WERI-Rb-1 (cell line): Measurements from ENCODE around the gene FBXO17.

Experiments used
- DNase-seq: peaks from one replicate; pipeline ENCODE4 v3.0.0-alpha.2; 2020
- H3K27ac ChIP-seq: fragments of 250-450 bp; sonication (Bioruptor Pico); 2 replicates; pipeline ENCODE4 v1.5.1; 2020; ENCODE audit warnings: mild to moderate bottlenecking, moderate library complexity
- H3K27me3 ChIP-seq: fragments of 250-450 bp; sonication (Bioruptor Pico); 2 replicates; pipeline ENCODE4 v1.5.1; 2021; ENCODE audit warnings: mild to moderate bottlenecking, low read depth, moderate library complexity; ENCODE audit not compliant: insufficient read depth, severe bottlenecking
- H3K36me3 ChIP-seq: fragments of 250-450 bp; sonication (Bioruptor Pico); 2 replicates; pipeline ENCODE4 v1.5.1; 2020; ENCODE audit warnings: mild to moderate bottlenecking, moderate library complexity
- H3K4me3 ChIP-seq: 2 replicates; pipeline ENCODE4 v1.5.1; 2011; ENCODE audit warnings: low read depth, mild to moderate bottlenecking, control low read depth, low read length
- H3K9me3 ChIP-seq: fragments of 250-450 bp; sonication (Bioruptor Pico); 2 replicates; pipeline ENCODE4 v1.5.1; 2021; ENCODE audit warnings: mild to moderate bottlenecking, moderate library complexity; ENCODE audit not compliant: severe bottlenecking
- TF ChIP-seq, protein P1 (sequence below): IDR thresholded peaks from 2 replicates; pipeline ENCODE4 v1.5.1; 2011; ENCODE audit warnings: low read depth, mild to moderate bottlenecking, control low read depth, inconsistent platforms, low read length

The FBXO17 gene

DNA sequence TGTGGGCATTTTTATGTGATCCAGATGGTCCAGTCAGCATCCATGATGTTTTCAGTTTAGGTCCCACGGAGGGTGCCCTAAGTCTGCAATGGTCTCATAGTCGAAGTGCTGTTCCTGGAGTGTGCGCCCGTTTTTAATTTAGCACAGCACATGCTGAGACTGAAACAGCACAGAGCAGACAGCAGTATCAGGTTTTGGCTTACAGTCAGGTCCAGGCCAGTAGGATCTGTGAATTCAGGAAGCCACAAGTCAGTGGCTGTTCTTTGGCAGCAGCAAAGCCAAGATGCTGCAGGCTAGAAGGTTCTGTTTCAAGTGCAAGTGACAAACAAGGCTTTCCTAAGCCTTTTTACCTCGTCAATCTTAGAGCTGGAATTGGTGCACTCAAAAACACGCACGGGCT lies 38.5 kb upstream of the FBXO17 start:
- Histone ChIP-seq H3K9me3 (no peaks in the 10 kb centered on the region), H3K36me3 (no peaks in the 10 kb centered on the region), H3K27ac (no peak overlapping the region), H3K4me3 (no peak overlapping the region), H3K27me3 (no peaks in the 10 kb centered on the region)
- TF ChIP-seq, protein P1, sequence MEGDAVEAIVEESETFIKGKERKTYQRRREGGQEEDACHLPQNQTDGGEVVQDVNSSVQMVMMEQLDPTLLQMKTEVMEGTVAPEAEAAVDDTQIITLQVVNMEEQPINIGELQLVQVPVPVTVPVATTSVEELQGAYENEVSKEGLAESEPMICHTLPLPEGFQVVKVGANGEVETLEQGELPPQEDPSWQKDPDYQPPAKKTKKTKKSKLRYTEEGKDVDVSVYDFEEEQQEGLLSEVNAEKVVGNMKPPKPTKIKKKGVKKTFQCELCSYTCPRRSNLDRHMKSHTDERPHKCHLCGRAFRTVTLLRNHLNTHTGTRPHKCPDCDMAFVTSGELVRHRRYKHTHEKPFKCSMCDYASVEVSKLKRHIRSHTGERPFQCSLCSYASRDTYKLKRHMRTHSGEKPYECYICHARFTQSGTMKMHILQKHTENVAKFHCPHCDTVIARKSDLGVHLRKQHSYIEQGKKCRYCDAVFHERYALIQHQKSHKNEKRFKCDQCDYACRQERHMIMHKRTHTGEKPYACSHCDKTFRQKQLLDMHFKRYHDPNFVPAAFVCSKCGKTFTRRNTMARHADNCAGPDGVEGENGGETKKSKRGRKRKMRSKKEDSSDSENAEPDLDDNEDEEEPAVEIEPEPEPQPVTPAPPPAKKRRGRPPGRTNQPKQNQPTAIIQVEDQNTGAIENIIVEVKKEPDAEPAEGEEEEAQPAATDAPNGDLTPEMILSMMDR: no peak
- no peak for DNase-seq

- H3K4me3 ChIP-seq: no peak overlapping the region
- no peaks in the 10 kb centered on the region for H3K9me3 ChIP-seq
Observed at GRCh38 chr19:39009001-39009400, 33.5 kb upstream of the FBXO17 start.

DNA sequence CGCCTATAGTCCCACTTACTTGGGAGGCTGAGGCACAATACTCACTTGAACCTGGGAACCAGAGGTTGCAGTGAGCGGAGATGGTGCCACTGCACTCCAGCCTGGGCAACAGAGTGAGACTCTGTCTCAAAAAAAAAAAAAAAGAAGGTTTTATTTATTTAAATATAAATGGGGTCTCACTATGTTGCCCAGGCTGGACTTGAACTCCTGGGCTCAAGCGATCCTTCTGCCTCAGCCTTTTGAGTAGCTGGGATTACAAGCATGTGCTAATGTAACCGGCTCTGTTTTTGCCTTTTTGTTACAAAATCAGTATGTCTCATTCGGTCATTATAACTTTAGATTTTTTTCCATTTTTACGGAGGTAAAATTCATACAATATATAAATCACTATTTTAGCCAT lies 32.6 kb upstream of the FBXO17 start:
- H3K4me3 ChIP-seq: no peak overlapping the region
- DNase-seq: no peak
- no peaks in the 10 kb centered on the region for H3K9me3 ChIP-seq
- H3K27me3 ChIP-seq: no peaks in the 10 kb centered on the region
- H3K27ac ChIP-seq: no peak overlapping the region
- no peaks in the 10 kb centered on the region for H3K36me3 ChIP-seq
- TF ChIP-seq, protein P1: no peak

More at GRCh38 chr19:39009001-39009400, 33.5 kb upstream of the FBXO17 start:
- no peaks in the 10 kb centered on the region for H3K36me3 ChIP-seq
- no peaks in the 10 kb centered on the region for H3K27me3 ChIP-seq
- TF ChIP-seq, protein P1: no peak
- DNase-seq: no peak
- H3K27ac ChIP-seq: no peak overlapping the region

- Histone ChIP-seq H3K27ac (no peak overlapping the region), H3K4me3 (no peak overlapping the region), H3K36me3 (no peaks in the 10 kb centered on the region), H3K9me3 (no peaks in the 10 kb centered on the region), H3K27me3 (no peaks in the 10 kb centered on the region)
- DNase-seq: no peak
- TF ChIP-seq, protein P1: no peak
Observed at GRCh38 chr19:39007096-39007495, 31.6 kb upstream of the FBXO17 start.

GRCh38 chr19:39004403-39004802 lies 28.9 kb upstream of the FBXO17 start:
- Histone ChIP-seq H3K4me3 (no peak overlapping the region), H3K36me3 (no peaks in the 10 kb centered on the region), H3K27me3 (no peaks in the 10 kb centered on the region), H3K27ac (no peak overlapping the region), H3K9me3 (no peaks in the 10 kb centered on the region)
- no peak for DNase-seq
- TF ChIP-seq, protein P1: no peak

DNA sequence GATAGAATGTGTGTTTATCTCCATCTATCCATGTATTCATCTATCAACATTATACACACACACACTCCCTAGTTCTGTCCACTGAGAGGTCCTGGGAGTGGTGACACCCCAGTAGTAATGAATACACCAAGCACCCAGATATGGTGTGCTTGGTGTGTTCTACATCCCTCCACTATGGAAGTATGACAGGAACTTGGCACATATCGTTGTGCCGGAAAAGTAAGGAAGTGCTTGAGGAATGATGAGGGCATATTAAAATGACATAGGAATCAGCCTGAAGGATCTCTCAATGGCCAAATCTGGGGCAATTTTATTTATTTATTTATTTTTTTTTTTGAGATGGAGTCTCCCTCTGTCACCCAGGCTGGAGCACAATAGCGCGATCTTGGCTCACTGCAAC lies 28.3 kb upstream of the FBXO17 start:
- TF ChIP-seq, protein P1: no peak
- Histone ChIP-seq H3K27ac (no peak overlapping the region), H3K36me3 (no peaks in the 10 kb centered on the region), H3K27me3 (no peaks in the 10 kb centered on the region), H3K9me3 (no peaks in the 10 kb centered on the region), H3K4me3 (no peak overlapping the region)
- DNase-seq: no peak
